ENCODE data around the gene NMS. TPM values are rescaled to one million over a fixed set of nuclear protein-coding genes. Genes with fewer than 3 reads are reported as not detected.
A peak's percentile ranks its signal among the peaks of the same experiment; 100 is the strongest.

Gene NMS
- total and polyA plus RNA-seq, 2 of the 13 experiments (the other 11 are each of a cell fraction or from before 2014, with no cell fraction given) = not detected

- no peak for TF ChIP-seq ZNF10 (CRISPR knock-in tag; IDR thresholded peaks at IDR 0.05; ENCODE audit: borderline replicate concordance, low read depth)
- 0 out of 2 replicates have a peak, but pooled peaks have one; percentile 46 for TF ChIP-seq FOXO4 (CRISPR knock-in tag; conservative IDR thresholded peaks at IDR 0.05)
- TF ChIP-seq SATB2 (CRISPR knock-in tag; IDR thresholded peaks at IDR 0.05) = peak; percentile 79; the same call in 1 of the 2 replicates
- no peak for TF ChIP-seq DNMT3B (CRISPR knock-in tag; conservative IDR thresholded peaks at IDR 0.05)
- TF ChIP-seq MIER3 (CRISPR knock-in tag; IDR thresholded peaks at IDR 0.05; ENCODE audit: borderline replicate concordance) = peak; percentile 36; the same call in 1 of the 2 replicates
- peak; percentile 66; the same call in 1 of the 2 replicates for TF ChIP-seq ZNF800 (CRISPR knock-in tag; IDR thresholded peaks at IDR 0.05)
- TF ChIP-seq NCOA1 (CRISPR knock-in tag; IDR thresholded peaks at IDR 0.05) = no peak
- TF ChIP-seq RNF2 (conservative IDR thresholded peaks at IDR 0.05; ENCODE audit: low read depth) = no peak
- no peak for TF ChIP-seq KDM4B (CRISPR knock-in tag; IDR thresholded peaks at IDR 0.05)
- peak; percentile 89 for TF ChIP-seq ERF (CRISPR knock-in tag; IDR thresholded peaks at IDR 0.05)
- TF ChIP-seq ZNF326 (CRISPR knock-in tag; IDR thresholded peaks at IDR 0.05; ENCODE audit: borderline replicate concordance) = no peak
- 0 out of 2 replicates have a peak, but pooled peaks have one; percentile 50 for TF ChIP-seq ZSCAN29 (CRISPR knock-in tag; conservative IDR thresholded peaks at IDR 0.05)
- no peak for TF ChIP-seq PAX8 (CRISPR knock-in tag; IDR thresholded peaks at IDR 0.05; ENCODE audit: borderline replicate concordance)
- no peak for TF ChIP-seq MTA3 (CRISPR knock-in tag; IDR thresholded peaks at IDR 0.05)
- peak; percentile 96 for TF ChIP-seq WIZ (CRISPR knock-in tag; IDR thresholded peaks at IDR 0.05)
- no peak for TF ChIP-seq SRF (IDR thresholded peaks at IDR 0.05; ENCODE audit: low read depth, low read length)
- TF ChIP-seq ZFP36L1 (CRISPR knock-in tag; IDR thresholded peaks at IDR 0.05) = 0 out of 2 replicates have a peak, but pooled peaks have one; percentile 39
- TF ChIP-seq XBP1 (CRISPR knock-in tag; IDR thresholded peaks at IDR 0.05) = peak; percentile 78; the same call in 1 of the 2 replicates
- TF ChIP-seq ZNF264 (CRISPR knock-in tag; IDR thresholded peaks at IDR 0.05) = 0 out of 2 replicates have a peak, but pooled peaks have one; percentile 53
- TF ChIP-seq ZNF564 (CRISPR knock-in tag; IDR thresholded peaks at IDR 0.05) = peak; percentile 60; the same call in 1 of the 2 replicates
- TF ChIP-seq ZNF24 (IDR thresholded peaks at IDR 0.05) = no peak
- no peak for TF ChIP-seq ZNF512B (CRISPR knock-in tag; IDR thresholded peaks at IDR 0.05; ENCODE audit: borderline replicate concordance)
- no peak for TF ChIP-seq ZNF513 (CRISPR knock-in tag; conservative IDR thresholded peaks at IDR 0.05)
These were observed 724 bp downstream of the NMS start (continued) for GRCh38 chr2:100470898-100471514.
